M059J (cell line): ENCODE data around the gene DLK1. TPM values are rescaled to one million over a fixed set of nuclear protein-coding genes. Genes with fewer than 3 reads are reported as not detected.

ENCODE experiments used
- DNase-seq: peaks from one replicate; pipeline ENCODE4 v3.0.0-alpha.2; 2012; ENCODE audit warnings: low read depth
- total RNA-seq: library from RNA; depleted of rRNA; stranded (reverse); fragments of >200 nt; shearing (Covaris generic); gene quantifications from 2 replicates; pipeline ENCODE4 v1.2.3, GENCODE V29; 2014

Gene DLK1
- total RNA-seq, 1 experiment from 2014 or later = not detected

DNA sequence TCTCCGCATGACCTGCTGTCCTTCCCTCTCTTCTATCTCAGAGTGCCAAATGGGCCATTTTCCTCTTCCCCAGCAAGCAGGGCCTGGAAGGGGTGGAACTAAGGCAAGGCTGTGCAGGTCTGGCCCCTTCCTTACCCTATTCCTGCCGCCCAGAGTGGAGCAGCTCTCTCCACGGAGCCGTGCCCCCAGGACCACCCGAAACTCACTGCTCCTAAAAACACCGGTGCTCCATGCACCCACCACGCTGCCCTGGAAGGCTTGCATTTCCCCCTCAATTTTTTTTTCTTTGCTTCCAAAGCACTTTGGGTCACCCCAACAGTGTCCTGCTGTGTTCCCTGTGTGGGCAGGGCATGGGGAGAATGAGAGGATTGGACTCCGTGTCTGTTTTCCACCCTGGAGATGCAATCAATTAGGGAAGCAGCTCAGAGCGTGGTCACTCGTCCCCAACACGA lies 50.7 kb downstream of the DLK1 start:
- DNase-seq = no peak

DNA sequence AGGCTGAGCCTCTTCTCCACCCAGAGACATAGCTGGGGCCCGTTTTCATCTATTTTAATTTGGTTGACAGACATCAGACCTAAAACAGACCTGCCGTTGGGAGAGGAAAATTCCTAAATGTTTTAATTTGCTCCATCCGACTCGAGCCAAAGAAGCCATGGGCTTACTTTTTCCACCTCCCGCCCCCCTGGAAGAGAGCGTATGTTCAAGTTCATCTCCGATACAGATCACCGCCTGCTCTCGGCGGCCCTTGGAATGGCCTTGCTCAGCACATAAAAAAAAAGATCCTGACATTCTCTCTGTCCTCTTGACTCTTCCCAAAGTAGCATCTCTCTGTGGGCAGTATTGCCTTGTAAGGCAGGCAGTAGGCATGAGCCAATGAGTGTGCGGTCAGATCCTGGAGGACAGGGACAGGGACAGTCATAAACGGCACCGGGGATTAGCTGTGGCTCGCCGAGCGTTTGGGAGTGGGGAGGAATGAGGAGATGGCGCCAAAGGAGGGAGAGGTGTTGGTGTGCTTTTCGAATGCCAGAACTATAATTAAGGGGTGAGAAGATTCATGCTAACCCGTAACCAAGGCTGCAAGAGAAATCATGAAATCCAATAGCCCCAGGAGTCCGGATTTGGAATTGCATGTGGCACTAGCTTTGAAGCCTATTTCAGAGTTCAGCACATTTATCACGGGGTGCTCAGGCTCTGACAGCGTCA lies 51.3 kb downstream of the DLK1 start:
- no peak for DNase-seq

DNA sequence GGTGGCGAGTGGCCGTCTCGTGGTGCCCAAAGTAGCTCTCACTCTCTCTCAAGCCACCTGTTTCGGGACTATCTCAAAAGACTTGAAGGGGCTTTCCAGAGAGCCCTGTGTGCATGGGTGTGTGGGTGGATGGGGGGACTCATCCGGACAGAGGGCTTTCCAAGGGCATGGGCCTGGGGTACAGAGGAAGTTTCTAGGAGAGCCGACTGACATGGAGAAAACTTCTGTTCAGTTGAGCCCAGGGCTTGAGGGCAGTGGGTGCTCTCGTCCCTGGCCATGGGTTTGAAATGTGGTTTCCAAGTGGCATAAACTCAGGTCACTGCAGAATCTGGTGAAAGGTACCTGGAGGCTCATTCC lies 51.8 kb downstream of the DLK1 start:
- DNase-seq = no peak

DNA sequence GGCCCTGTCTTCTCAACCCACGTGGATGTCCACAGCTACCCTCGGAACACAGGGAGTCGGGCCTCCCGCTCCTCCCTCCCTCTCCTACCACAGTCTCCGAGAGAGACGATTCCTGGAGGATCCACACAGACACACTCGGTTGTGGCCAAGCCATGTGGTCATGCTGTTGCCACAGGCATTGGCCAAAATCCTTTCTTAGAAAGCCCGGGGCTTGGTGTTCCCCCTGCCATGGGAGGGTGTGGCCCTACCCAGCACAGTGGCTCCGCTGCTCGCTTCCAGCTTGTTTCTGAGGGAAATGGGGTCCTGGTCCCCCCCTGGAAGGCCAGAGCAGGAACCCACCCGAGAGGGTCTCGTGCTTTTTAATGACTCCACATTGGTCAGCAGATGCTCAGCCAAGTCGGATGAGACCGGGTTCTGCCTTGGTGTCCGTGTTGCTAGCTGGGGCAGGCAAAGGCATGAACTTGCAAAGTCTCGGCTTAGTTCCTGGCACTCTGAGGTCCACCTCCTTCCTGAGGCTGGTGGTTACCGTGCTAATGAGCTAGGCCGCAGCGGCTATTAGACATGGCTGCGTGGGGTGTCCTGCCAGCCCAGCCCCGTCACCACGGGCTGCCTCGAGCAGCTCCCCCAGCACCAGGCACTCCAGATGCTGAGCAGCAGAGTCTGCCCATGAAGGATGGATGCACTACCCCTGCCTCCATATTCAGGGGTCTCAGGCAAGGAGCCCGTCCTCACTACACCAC lies 52.4 kb downstream of the DLK1 start:
- DNase-seq = no peak

DNA sequence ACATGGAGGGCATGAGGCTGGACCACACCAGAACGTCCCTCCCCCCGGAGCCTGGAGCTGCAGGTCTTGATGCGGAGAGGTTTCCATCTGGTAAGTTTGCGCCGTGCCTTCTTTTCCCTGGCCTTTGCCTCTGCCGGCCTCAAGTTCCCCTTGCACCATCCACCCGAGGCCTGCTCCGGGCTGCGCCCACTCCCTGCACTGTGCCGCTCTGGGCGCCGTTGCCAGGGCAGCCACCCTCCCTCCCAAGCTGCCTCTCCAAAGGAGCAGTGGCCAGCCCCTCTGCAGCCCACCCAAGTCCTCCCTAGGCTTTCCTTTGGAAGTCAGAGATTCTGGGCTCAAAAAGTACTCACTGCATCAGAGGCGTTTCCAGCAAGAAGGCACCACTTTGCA lies 53.0 kb downstream of the DLK1 start:
- no peak for DNase-seq

DNA sequence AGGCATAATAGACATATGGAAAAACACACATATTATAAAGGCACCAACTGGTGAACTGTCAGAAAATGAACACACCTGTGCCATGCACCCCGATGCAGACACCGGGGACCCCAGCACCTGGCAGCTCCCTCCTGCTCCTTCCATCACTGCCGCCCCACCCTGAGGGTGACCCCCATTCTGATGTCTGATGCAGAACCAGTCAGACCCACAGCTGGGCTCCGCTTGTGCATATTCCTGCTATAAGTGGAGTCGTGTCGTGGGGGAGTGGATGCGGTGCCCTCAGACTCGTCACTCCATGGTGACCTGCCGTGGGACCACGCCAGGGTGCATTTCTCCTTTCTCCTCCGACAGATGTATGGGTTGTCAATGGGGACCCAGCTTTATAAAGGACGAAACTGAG lies 53.6 kb downstream of the DLK1 start:
- no peak for DNase-seq

DNA sequence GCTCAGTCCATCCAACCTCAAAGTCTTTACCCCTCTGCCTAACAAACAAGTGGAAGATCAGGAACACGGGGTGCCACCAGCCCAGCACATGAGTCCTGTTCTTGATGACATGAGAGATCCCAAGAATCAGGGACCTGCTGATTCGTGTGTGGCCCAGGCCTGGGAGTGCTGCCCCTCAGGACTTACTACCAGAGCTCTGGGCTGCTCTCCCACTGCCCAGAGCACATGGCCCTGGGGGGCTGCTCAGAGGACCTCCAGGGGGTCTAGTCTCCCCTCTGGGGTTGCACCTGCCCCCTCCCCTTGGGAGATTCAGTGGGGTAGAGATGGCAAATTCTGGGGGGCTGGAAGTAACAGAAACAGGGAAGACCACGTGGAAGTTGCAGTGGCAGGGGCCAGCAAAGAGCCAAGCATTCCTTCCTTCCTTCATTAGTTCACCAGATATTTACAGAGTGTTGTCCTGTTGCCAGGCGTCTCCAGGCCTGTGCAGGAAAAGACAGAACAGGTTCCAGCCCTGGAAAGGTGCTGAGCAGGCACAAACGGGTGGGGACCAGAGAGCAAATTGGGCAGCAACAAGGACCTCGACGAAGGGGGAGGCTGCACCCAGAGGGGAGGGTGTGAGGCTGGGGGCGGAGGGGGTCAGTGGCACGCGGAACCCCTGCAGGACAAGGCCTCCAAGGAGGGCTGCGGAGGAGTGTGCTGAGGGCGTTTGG lies 54.1 kb downstream of the DLK1 start:
- no peak for DNase-seq

DNA sequence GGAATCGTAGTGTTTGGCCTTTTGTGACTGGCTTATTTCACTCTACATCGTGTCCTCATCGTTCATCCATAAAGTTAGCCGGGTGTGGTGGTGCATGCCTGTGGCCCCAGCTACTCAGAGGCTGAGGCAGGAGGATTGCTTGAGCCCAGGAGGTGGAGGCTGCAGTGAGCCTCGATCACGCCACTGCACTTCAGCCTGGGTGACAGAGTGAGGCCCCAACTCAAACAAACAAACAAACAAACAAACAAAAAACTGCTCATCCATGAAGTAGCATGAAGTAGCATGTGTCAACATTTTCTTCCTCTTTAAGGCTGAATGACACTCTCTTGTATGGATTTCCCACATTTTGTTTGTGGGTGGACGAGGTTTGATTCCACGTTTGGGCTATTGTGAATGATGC lies 55.3 kb downstream of the DLK1 start:
- no peak for DNase-seq

DNA sequence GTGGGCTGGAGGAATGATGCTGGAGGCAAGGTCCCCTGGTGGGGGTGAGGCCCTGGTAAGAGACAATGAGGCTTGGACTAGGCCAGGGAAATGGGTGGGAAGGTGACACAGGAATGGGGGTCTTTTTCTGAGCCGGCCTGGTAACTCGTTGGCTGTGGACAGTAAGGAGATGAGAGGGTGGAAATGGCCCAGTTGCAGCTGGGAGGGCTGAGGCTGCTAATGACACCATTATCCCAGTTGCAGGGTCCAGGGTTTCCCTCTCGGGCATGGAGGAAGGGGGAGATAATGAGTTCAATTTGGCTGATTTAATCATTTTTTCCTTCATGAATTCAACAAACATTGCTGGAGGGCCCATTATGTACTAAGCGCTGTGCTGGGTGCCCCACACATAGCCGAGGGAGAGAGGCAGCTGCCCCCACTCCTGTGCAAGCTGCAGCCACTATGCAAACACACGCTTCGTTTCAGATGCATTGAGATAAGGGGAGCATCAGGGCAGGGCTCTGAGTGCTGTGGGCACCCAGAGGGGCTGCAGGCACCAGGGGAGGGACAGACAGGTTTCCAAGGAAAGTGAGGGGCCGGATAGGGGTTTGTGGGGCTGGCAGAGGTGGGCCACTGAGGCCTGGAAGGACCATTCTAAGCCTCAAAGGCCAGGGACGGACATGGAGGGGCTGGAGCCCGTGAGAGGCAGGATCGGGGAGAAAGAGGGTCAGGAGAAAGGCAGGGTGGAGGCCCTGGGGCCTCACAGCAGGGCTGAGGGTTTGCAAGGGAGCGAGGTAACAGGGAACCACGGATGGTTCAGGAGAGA lies 56.0 kb downstream of the DLK1 start:
- DNase-seq = no peak

DNA sequence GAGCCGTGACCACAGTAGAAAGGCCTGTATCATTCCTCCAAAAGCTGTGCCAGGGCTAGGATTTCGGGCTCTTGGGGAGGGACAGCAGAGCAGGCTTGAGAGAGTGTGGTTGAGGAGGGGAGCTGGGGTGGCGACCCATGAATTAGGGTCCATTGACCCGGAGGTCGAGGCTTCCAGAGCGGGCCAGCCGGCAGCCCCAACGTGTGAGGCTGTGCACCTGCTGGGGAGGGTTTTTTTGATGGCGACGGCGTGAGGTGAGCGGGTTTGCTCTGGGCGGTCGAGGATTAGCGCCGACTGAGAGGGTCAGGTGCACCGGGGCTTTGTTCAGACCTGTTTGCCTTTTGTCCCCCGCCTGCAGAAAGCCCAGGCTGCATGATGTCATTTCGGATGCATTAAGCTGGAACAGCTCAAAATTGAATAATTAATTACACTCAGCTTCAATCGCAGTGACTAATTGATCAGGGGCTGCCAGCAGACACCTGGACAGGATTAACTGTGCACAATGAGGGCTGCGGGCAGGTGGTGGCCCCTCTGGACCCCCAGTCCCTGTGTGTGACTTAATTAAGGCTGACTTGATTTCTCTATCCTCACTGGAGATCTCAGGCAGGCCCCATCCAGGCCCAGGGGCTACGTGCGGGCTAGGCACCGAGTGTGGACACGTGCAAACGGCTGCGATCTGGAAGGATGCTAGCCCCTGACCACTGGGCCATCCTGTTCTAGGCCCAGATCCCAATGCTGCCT lies 57.1 kb downstream of the DLK1 start:
- DNase-seq = no peak

DNA sequence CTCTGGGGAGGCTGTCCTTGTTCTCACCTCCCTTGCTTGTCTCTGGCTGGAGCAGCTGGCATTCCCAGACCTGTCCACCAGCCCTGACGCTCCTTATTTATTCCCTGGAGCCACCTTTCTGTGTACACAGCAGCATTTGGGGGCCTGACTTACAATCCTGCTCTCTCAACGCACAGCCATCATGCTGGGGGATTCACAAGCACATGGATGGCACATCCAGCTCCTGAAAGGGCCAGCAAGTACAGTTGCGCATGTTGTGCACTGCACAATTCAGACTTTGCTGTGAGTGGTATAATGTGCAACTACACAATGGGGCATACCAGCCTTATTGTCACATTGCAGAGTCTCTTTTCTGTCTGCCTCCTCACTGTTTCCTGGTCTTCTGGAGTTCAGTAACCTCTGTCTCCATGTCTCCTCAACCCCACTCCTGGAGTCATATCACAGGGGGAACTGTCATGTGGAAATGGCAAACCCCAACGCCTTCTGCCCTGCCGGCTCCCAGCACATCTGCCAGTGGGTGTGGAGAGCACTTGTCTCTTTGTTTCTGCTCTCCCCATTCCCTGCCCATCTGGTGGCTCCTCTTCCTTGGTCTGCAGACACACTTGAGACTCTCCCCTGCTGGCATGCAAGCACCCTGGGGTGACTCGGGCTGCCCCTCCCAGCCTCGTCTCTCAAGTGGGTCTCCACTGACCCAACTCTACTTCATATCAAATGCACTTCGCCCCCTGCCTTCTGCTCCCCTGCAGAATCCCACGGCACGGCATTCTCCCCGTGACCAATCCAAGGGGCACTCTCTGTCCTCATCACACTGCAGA lies 58.0 kb downstream of the DLK1 start:
- DNase-seq = no peak

DNA sequence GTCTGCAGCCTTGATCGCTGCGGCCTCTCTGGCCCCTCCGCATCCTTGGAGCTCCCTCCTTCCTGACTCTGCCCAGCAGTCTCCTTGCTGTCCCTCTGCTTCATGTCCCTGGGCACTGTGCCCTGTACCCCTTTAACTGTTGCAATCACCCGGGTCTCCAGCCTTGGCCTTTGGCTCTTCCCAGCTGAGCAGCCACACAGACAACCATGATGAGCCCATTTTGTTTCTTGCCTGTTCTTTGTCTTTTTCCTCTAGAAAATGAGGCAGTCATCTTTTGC lies 58.6 kb downstream of the DLK1 start:
- DNase-seq = no peak

DNA sequence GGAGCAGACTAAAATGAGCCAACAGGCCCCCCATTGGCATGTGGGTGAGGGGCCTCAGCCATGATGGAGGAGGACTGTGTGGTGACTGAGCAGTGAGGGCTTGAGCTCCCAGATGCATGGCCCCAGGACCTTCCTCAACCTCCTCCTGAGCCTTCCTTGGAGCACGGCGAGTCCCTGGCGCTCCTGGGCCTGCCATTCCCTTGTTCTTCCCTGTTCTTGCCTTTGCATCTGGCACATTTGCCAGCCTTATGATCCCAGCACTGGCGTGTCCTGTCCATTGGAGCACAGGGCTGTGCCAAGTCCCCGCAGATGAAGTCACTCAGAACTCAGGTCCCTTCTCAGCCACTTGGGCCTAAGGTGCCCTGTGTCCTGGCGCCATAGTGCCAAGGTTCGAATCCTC lies 58.9 kb downstream of the DLK1 start:
- no peak for DNase-seq

DNA sequence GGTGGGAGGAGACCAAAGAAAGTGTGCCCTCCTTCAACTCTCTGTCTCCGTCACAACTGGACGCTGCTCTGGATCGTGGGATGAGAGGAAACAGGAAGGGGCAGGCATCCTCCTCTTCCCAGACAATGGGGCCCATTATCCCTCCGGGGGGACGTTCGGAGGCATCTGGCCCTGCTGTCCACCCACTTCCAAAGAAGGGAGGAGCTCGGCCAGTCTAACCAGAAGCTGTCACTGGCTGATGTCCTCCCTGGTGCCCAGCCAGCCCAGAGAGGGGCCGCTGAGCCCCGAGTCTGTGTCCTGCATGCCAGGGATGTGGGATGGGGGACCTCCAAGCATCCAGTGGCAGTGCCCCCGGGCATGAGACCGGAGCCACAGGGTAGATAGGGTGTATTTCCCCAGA lies 59.4 kb downstream of the DLK1 start:
- no peak for DNase-seq

DNA sequence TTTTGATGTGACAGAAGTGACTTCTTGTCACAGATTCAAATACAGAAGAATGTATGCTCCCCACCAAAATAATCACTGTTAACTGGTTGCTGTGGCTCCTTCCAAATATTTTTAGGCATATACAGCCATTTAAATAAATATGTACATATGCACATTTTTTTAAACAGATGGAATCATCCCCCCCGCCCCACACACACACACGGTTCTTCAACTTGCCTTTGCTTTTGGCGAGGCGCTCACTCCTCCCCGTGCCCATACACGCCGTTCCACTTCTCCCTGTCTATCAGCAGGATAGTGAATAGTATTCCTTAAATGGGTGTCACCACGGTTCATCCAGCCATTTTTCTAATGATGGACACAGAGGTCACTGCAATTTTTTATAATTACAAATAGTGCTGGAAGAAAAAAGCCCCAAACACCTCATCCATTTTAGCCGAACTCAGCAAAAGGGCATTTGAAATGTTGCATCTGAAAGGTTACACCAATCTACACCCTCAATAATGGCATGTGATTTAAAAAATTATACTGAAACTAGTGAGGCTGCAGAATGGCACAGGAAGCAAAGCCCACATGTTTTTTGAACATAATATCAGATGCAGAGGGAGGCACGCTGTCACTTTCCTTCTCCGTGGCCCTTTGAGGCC lies 60.0 kb downstream of the DLK1 start:
- DNase-seq = no peak

DNA sequence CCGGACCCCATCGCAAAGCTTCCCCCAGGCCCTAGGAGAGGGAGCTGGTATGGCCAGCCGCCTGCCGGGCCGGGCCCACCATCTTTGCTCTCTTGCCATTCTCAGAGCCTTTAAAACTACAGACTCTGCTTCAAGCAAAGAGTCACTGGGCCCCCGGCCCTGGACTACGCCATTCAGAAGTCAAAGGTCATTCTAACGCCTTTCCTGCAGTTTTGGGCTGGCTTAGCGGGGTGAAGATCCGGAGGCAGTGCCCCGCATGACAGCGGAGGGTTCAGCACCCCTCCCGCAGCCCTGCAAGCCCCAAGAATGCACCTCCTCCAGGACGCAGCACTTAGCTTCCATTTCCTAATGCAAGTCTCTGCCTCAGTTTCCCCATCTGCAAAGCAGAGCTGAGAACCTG lies 61.0 kb downstream of the DLK1 start:
- DNase-seq = no peak
